SK-MEL-5 (cell line): ENCODE measurements around the gene BSN. TPM values are rescaled to one million over a fixed set of nuclear protein-coding genes. Genes with fewer than 3 reads are reported as not detected.

Experiments used
- DNase-seq: peaks from one replicate; pipeline ENCODE4 v3.0.0-alpha.2; 2016; ENCODE audit warnings: low read depth, low spot score
- in situ Hi-C: cut with HindIII; loops from 2 replicates; pipeline ENCODE4 v1.10.0; 2016; ENCODE audit warnings: low sequenced_read_pairs, high pct_unique_total_duplicates, low pct_unique_long_range_greater_than_20kb
- small RNA-seq, 2 experiments: library from RNA; depleted of rRNA; stranded (forward); fragments of <200 nt; gene quantifications; one replicate each; pipeline ENCODE3, GENCODE V24; 2014
- total RNA-seq: library from RNA; depleted of rRNA; stranded (reverse); fragments of >200 nt; shearing (Covaris generic); gene quantifications from 2 replicates; pipeline ENCODE4 v1.2.3, GENCODE V29; 2014; rRNA removed

The BSN gene
- total RNA-seq, 1 experiment from 2014 or later: 0.40 TPM

GRCh38 chr3:49713336-49714105 is 159.2 kb downstream of the BSN start:
- no peak for DNase-seq
- in situ Hi-C loops: no loop called here

GRCh38 chr3:49714728-49715550 is 160.7 kb downstream of the BSN start:
- no peak for DNase-seq
- in situ Hi-C loops: no loop called here

- DNase-seq: no peak
- in situ Hi-C loops: no loop called here
These were observed 161.4 kb downstream of the BSN start for GRCh38 chr3:49715611-49716121.

GRCh38 chr3:49716169-49716568 is 161.9 kb downstream of the BSN start:
- in situ Hi-C loops: no loop called here
- no peak for DNase-seq

- no peak for DNase-seq
- in situ Hi-C loops: no loop called here
These were observed 162.5 kb downstream of the BSN start for GRCh38 chr3:49716691-49717210.

GRCh38 chr3:49717211-49717958 is 163.1 kb downstream of the BSN start:
- in situ Hi-C loops: no loop called here
- no peak for DNase-seq

- in situ Hi-C loops: no loop called here
- no peak for DNase-seq
These were observed 163.9 kb downstream of the BSN start for GRCh38 chr3:49717959-49718857.

GRCh38 chr3:49718858-49719213 is 164.6 kb downstream of the BSN start:
- DNase-seq: no peak
- in situ Hi-C loops: no loop called here

GRCh38 chr3:49719214-49719884 is 165.1 kb downstream of the BSN start, which contains the start of gene AMIGO3:
Gene AMIGO3, minus strand, starts transcription at chr3:49719684. Its CDS starts 219 bp downstream, at chr3:49719465.
- peak; percentile 88 for DNase-seq
- in situ Hi-C loops: no loop called here

Small RNA genes lying within 50 kb of the gene (small RNA-seq; reads per million reads assigned to genes)
- 0 reads per million in 2 experiments for gene AMIGO3

Other genes starting within 250 kb of the BSN start
- gene USP4, start 214.4 kb upstream of the BSN start, total RNA-seq: 11.8 and 12.4 TPM in 2 replicates
- 28.7 and 29.0 TPM in 2 replicates for gene GPX1, start 196.1 kb upstream of the BSN start, total RNA-seq
- 283 and 287 TPM in 2 replicates for gene RHOA, start 142.5 kb upstream of the BSN start, total RNA-seq
- 17.7 and 19.8 TPM in 2 replicates for gene TCTA, start 142.1 kb upstream of the BSN start, total RNA-seq
- gene AMT, start 132.0 kb upstream of the BSN start, total RNA-seq: 0.32 TPM in 1 of 2 replicates, not detected in the other
- gene NICN1, start 125.2 kb upstream of the BSN start, total RNA-seq: 3.0 and 3.5 TPM in 2 replicates
- gene DAG1, start 84.2 kb upstream of the BSN start, total RNA-seq: 98.1 and 98.9 TPM in 2 replicates
- gene APEH, start 119.9 kb downstream of the BSN start, total RNA-seq: 231 and 246 TPM in 2 replicates
- 4.3 and 5.4 TPM in 2 replicates for gene MST1, start 135.0 kb downstream of the BSN start, total RNA-seq
- gene RNF123, start 135.1 kb downstream of the BSN start, total RNA-seq: 33.5 and 34.2 TPM in 2 replicates
- gene AMIGO3, start 165.2 kb downstream of the BSN start, total RNA-seq: 0.32 and 0.34 TPM in 2 replicates
- 24.3 and 24.6 TPM in 2 replicates for gene GMPPB, start 169.5 kb downstream of the BSN start, total RNA-seq
- 22.8 and 25.6 TPM in 2 replicates for gene IP6K1, start 232.1 kb downstream of the BSN start, total RNA-seq
- gene CDHR4, start 245.4 kb downstream of the BSN start, total RNA-seq: not detected in 2 replicates
- gene INKA1, start 248.8 kb downstream of the BSN start, total RNA-seq: 3.4 and 6.9 TPM in 2 replicates